PC-3 (cell line): ENCODE data around the gene SNX2. TPM values are rescaled to one million over a fixed set of nuclear protein-coding genes. Genes with fewer than 3 reads are reported as not detected.

Source experiments
- ATAC-seq: fragments of 200-7000 bp; cut with Tn5 transposase; 2 replicates; pipeline ENCODE4 v1.9.1; 2020; ENCODE audit warnings: mild to moderate bottlenecking, moderate library complexity
- BruUV-seq: library from RNA; stranded (reverse); fragments of 400-500 nt; replicated peaks from 2 replicates; lab custom pipeline; 2021; lab: Mats Ljungman, UMichigan
- CTCF ChIA-PET: fragments of 300-600 bp; sonication (Branson Sonifier 250); formaldehyde crosslinking; loops from one replicate; lab custom pipeline; 2022; ENCODE audit warnings: antibody characterized with exemption; lab: Charles Lee
- POLR2A ChIA-PET: fragments of 300-600 bp; sonication (Branson Sonifier 250); formaldehyde crosslinking; loops from one replicate; lab custom pipeline; 2022; ENCODE audit warnings: antibody characterized with exemption; ENCODE audit not compliant: unreplicated experiment; lab: Charles Lee
- DNase-seq: peaks from one replicate; pipeline ENCODE4 v3.0.0-alpha.2; 2015
- H2AFZ ChIP-seq: fragments of 300-600 bp; sonication (generic); 2 replicates; pipeline ENCODE4 v1.6.0; 2016; ENCODE audit warnings: antibody characterized with exemption, low read length
- H3F3A ChIP-seq: fragments of 300-600 bp; sonication (generic); one replicate; pipeline ENCODE4 v1.6.0; 2017; ENCODE audit warnings: antibody characterized with exemption, low read length, control low read depth, mild to moderate bottlenecking; ENCODE audit not compliant: unreplicated experiment
- H3K27ac ChIP-seq: fragments of 300-600 bp; sonication (generic); 2 replicates; pipeline ENCODE4 v1.5.1; 2016; ENCODE audit warnings: mild to moderate bottlenecking, low read length
- H3K27me3 ChIP-seq: fragments of 300-600 bp; sonication (generic); 2 replicates; pipeline ENCODE4 v1.6.1; 2016; ENCODE audit warnings: low read length, mixed read lengths
- H3K36me3 ChIP-seq: fragments of 300-600 bp; sonication (generic); 2 replicates; pipeline ENCODE4 v1.6.1; 2016; ENCODE audit warnings: low read depth, mixed run types, low read length, mixed read lengths
- H3K4me1 ChIP-seq: fragments of 300-600 bp; sonication (generic); 2 replicates; pipeline ENCODE4 v1.5.1; 2016; ENCODE audit warnings: low read length; ENCODE audit not compliant: insufficient read depth
- H3K4me2 ChIP-seq: fragments of 300-600 bp; sonication (generic); 2 replicates; pipeline ENCODE4 v1.6.0; 2016; ENCODE audit warnings: low read length
- H3K4me3 ChIP-seq: fragments of 300-600 bp; sonication (generic); 2 replicates; pipeline ENCODE4 v1.5.1; 2016; ENCODE audit warnings: mild to moderate bottlenecking, low read length, mixed read lengths
- H3K79me2 ChIP-seq: fragments of 300-600 bp; sonication (generic); 2 replicates; pipeline ENCODE4 v1.6.1; 2017; ENCODE audit warnings: low read length, mixed read lengths
- H3K9ac ChIP-seq: fragments of 300-600 bp; sonication (generic); 2 replicates; pipeline ENCODE4 v1.6.0; 2016; ENCODE audit warnings: mild to moderate bottlenecking, low read length
- H3K9me2 ChIP-seq: fragments of 300-600 bp; sonication (generic); replicated peaks from 2 replicates; pipeline ENCODE4 v1.6.1; 2016; ENCODE audit warnings: mixed run types, low read length, mixed read lengths
- H3K9me3 ChIP-seq: fragments of 300-600 bp; sonication (generic); 2 replicates; pipeline ENCODE4 v1.6.1; 2016; ENCODE audit warnings: low read length, mixed read lengths
- H4K20me1 ChIP-seq: fragments of 300-600 bp; sonication (generic); 2 replicates; pipeline ENCODE4 v1.6.1; 2016; ENCODE audit warnings: low read length, mixed read lengths
- EZH2 ChIP-seq: fragments of 300-600 bp; sonication (generic); IDR thresholded peaks from one replicate; pipeline ENCODE4 v1.6.1; 2017; ENCODE audit warnings: antibody characterized with exemption, mild to moderate bottlenecking, low read length; ENCODE audit not compliant: unreplicated experiment
- EZH2phosphoT487 ChIP-seq: fragments of 300-600 bp; sonication (generic); IDR thresholded peaks from 2 replicates; pipeline ENCODE4 v1.6.1; 2018; ENCODE audit warnings: mild to moderate bottlenecking, antibody characterized with exemption, low read length, borderline replicate concordance
- intact Hi-C: fragments of 100-400 bp; cut with micrococcal nuclease; formaldehyde crosslinking; loops from 2 replicates; pipeline ENCODE4 v1.9.0; 2023
- total RNA-seq: library from RNA; depleted of rRNA; stranded (reverse); fragments of >200 nt; gene quantifications from 2 replicates; pipeline ENCODE4 v1.2.3, GENCODE V29; 2014
- TF ChIP-seq, protein P1 (sequence below): fragments of 300-600 bp; sonication (generic); conservative IDR thresholded peaks from 2 replicates; pipeline ENCODE4 v1.5.1; 2017; ENCODE audit warnings: antibody characterized with exemption, low read depth, mild to moderate bottlenecking, low read length

SNX2 gene
- total RNA-seq, 1 experiment from 2014 or later, result 33.7 TPM

DNA sequence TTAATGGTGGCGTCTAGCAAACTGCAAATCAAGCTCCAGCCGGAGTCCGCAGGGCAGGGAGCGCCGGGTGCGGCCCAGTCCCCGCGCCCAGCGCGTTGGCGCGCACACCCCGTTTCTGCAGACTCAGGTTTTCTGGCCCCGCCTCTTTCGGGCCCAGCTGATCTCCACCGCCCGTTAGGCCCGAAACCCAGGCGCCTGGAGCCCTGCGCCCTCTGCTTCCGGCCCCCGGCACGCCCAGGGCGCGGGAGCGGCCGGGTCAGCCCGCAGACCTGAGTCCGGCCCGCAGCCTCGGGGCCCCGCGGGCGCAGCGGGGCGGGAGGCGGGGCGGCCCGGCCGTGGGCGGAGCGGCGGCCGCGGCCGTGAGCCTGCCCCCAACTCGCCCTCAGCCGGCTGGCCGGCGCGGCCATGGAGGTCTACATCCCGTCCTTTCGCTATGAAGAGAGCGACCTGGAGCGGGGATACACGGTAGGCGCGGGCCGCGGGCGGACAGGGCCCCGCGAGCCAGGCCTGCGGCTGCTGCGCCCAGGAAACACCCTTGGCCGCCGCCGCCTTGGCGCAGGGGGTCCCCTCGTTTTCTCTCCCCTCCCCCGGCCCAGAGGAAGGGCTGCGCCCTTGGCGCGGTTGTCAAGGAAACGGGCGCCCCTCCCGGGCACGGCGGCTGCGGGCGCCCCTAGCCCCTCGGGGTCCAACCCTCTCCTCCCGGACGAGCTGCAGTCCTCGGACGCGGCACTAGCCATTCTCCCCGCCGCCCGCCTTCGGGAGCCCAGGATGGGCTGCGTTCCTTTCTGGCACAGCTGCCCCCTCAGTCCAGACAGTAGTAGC is 70.6 kb downstream of the SNX2 start, which contains the start of gene SNX24:
TSS of gene SNX24 (plus strand) at position 385 of the 822 bp plus-strand sequence. CDS start at position 406, 21 bp downstream.
- H3K9me2 ChIP-seq, result no peaks in the 10 kb centered on the region
- peak within 1 kb of the TSS; percentile 84 for H3K4me3 ChIP-seq
- H3K27me3 ChIP-seq, result no peaks in the 10 kb centered on the region
- no peaks in the 10 kb centered on the region for H3F3A ChIP-seq
- DNase-seq (peak; percentile 82), ATAC-seq (peak; percentile 85)
- H3K27ac ChIP-seq, result peak within 1 kb of the TSS; percentile 43
- intact Hi-C loops, result loop anchor here (1.0 to 10.0 kb wide), 3 partner anchors 118 to 189 kb away; partner anchors contain the start of gene PPIC
- no peak for TF ChIP-seq EZH2phosphoT487
- H3K9me3 ChIP-seq, result no peaks in the 10 kb centered on the region
- no TSS peak for BruUV-seq
- CTCF ChIA-PET, result no interaction called here
- H3K79me2 ChIP-seq, result peaks cover 39% of the 10 kb centered on the region
- H3K9ac ChIP-seq, result peak within 1 kb of the TSS; percentile 72
- peak within 1 kb of the TSS; percentile 95 for H2AFZ ChIP-seq
- peaks cover 47% of the 10 kb centered on the region for H3K4me1 ChIP-seq
- POLR2A ChIA-PET, result no interaction called here
- no peaks in the 10 kb centered on the region for H3K36me3 ChIP-seq
- peak within 1 kb of the TSS; percentile 89 for H3K4me2 ChIP-seq
- no peaks in the 10 kb centered on the region for H4K20me1 ChIP-seq

DNA sequence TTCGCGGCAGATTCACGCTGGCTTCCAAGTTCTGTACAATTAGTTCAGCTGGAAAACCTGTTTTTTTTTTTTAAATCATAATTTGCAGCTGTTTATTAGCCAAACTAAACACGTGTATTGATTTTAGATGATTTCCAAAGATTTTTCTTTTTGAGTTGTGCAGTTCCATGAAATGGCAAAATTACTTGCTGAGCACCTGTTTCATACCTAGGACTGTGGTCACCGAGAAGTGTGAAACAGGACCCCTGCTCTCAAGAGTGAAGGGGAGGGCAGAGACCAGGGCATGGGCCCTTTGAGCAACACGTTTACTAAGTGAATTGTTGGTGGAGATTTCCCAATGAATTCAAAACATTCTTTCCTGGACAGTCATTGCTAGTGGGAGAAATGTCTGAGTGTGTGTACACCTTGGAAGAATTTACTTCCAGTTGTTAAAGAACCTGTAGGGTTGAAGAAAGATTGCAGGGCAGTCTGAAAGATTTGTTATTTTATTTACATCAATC is 71.2 kb downstream of the SNX2 start:
- ATAC-seq (peak; percentile 23), DNase-seq (peak; percentile 89)
- BruUV-seq, result TSS peak; percentile 55
- Histone ChIP-seq H3K36me3 (no peaks in the 10 kb centered on the region), H3K79me2 (peaks cover 46% of the 10 kb centered on the region), H3K9ac (peak overlapping the region; percentile 72), H3K4me3 (peak overlapping the region; percentile 84), H4K20me1 (no peaks in the 10 kb centered on the region), H3K4me2 (peak overlapping the region; percentile 77), H3K9me2 (no peaks in the 10 kb centered on the region), H3F3A (no peaks in the 10 kb centered on the region), H2AFZ (peak overlapping the region; percentile 95), H3K4me1 (peaks cover 47% of the 10 kb centered on the region), H3K27ac (peak overlapping the region; percentile 43), H3K27me3 (no peaks in the 10 kb centered on the region), H3K9me3 (no peaks in the 10 kb centered on the region)
- CTCF ChIA-PET, result no interaction called here
- POLR2A ChIA-PET, result no interaction called here
- intact Hi-C loops, result loop anchor here (1.0 to 10.0 kb wide), 3 partner anchors 119 to 189 kb away; partner anchors contain the start of gene PPIC
- no peak for TF ChIP-seq EZH2
- TF ChIP-seq, protein P1, sequence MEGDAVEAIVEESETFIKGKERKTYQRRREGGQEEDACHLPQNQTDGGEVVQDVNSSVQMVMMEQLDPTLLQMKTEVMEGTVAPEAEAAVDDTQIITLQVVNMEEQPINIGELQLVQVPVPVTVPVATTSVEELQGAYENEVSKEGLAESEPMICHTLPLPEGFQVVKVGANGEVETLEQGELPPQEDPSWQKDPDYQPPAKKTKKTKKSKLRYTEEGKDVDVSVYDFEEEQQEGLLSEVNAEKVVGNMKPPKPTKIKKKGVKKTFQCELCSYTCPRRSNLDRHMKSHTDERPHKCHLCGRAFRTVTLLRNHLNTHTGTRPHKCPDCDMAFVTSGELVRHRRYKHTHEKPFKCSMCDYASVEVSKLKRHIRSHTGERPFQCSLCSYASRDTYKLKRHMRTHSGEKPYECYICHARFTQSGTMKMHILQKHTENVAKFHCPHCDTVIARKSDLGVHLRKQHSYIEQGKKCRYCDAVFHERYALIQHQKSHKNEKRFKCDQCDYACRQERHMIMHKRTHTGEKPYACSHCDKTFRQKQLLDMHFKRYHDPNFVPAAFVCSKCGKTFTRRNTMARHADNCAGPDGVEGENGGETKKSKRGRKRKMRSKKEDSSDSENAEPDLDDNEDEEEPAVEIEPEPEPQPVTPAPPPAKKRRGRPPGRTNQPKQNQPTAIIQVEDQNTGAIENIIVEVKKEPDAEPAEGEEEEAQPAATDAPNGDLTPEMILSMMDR, result no peak
- TF ChIP-seq EZH2phosphoT487, result no peak

DNA sequence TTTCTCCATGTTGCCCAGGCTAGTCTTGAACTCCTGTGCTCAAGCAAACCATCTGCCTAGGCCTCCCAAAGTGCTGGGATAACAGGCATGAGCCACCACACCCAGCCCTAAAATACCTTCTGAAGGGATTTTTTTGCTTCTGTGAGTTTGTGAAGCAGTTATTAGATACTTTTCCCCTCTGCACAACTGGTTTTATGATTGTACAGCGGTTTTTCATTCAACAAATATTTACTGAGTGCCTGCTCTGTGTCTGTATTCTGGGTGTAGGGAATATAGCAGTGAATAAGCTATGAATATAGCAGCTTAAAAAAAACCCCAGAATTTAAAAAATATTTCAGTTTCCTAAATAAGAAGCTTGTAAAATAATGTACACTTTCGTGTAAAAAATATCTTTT is 72.8 kb downstream of the SNX2 start:
- Histone ChIP-seq H3K79me2 (peaks cover 53% of the 10 kb centered on the region), H3K9ac (no peak overlapping the region), H3F3A (no peaks in the 10 kb centered on the region), H3K4me3 (no peak overlapping the region; the same call in 1 of the 2 replicates), H3K4me1 (peaks cover 52% of the 10 kb centered on the region), H4K20me1 (no peaks in the 10 kb centered on the region), H3K36me3 (no peaks in the 10 kb centered on the region), H3K27me3 (no peaks in the 10 kb centered on the region), H3K9me3 (no peaks in the 10 kb centered on the region), H3K9me2 (no peaks in the 10 kb centered on the region), H3K27ac (peak overlapping the region; percentile 31), H3K4me2 (peak overlapping the region; percentile 77), H2AFZ (no peak overlapping the region)
- TF ChIP-seq EZH2phosphoT487 (no peak), EZH2 (no peak)
- TF ChIP-seq, protein P1, result no peak
- ChIA-PET POLR2A (no interaction called here), CTCF (no interaction called here)
- no peak for ATAC-seq
- BruUV-seq, result no TSS peak
- intact Hi-C loops, result loop anchor here (5.0 to 10.0 kb wide), 2 partner anchors 145 to 187 kb away; partner anchors contain the start of gene PPIC
- DNase-seq, result peak; percentile 60
